ENCODE results near the gene TPSAB1. TPM values are rescaled to one million over a fixed set of nuclear protein-coding genes. Genes with fewer than 3 reads are reported as not detected.
"Not testable (repeated sequence)": the region's sequence is repeated elsewhere in the genome, so short reads cannot be mapped to it uniquely, and the experiment has no call there.

The TPSAB1 gene
- total RNA-seq, 6 donors from 2014 or later = 6.4 to 207 (median 99.8) TPM

- H3K9me3 ChIP-seq = no peaks in the 10 kb centered on the region
- H3K36me3 ChIP-seq = no peaks in the 10 kb centered on the region
- H3K4me1 ChIP-seq = no peaks in the 10 kb centered on the region
- ATAC-seq (ENCODE audit: low FRiP score in 2 of 2) = no peak
- WGBS, 2 donors = 42 to 47% methylated on average over 21 to 22 of the region's 22 CpGs
- no peak overlapping the region for H3K4me3 ChIP-seq
- TF ChIP-seq POLR2A (IDR thresholded peaks at IDR 0.05) (no peak), POLR2AphosphoS5 (IDR thresholded peaks at IDR 0.05) (no peak)
- no peak for DNase-seq
- H3K27ac ChIP-seq = no peak overlapping the region
- H3K27me3 ChIP-seq = no peaks in the 10 kb centered on the region
These were observed 5.0 kb downstream of the TPSAB1 start for GRCh38 chr16:1245452-1246020.

DNA sequence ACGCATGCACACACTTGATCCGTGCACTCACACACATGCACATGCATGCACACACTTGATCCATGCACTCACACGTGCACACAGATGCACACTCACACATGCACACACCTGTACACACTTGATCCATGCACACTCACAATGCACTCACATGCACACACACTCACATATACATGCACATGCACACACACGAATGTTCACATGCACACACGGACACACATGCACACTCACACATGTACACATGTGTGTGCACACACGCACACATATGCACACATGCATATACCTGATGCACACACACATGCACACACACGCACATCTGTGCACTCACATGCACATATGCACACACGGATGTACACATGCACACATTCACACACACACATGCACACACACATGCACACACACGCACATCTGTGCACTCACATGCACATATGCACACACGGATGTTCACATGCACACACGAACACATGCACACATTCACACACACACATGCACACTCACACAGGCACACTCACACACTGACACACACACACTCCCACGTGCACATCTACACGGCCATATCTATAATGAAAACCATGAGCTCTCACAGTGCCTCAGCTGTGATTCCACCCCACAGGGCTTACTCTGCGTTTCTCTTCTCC is 7.5 kb downstream of the TPSAB1 start:
- not testable (repeated sequence) for ATAC-seq (ENCODE audit: low FRiP score in 2 of 2); H3K36me3 ChIP-seq; H3K4me1 ChIP-seq; H3K9me3 ChIP-seq; DNase-seq; H3K27ac ChIP-seq; H3K4me3 ChIP-seq; H3K27me3 ChIP-seq
- 87 to 90% methylated on average over 7 to 12 of the region's 14 CpGs for WGBS, 2 donors

DNA sequence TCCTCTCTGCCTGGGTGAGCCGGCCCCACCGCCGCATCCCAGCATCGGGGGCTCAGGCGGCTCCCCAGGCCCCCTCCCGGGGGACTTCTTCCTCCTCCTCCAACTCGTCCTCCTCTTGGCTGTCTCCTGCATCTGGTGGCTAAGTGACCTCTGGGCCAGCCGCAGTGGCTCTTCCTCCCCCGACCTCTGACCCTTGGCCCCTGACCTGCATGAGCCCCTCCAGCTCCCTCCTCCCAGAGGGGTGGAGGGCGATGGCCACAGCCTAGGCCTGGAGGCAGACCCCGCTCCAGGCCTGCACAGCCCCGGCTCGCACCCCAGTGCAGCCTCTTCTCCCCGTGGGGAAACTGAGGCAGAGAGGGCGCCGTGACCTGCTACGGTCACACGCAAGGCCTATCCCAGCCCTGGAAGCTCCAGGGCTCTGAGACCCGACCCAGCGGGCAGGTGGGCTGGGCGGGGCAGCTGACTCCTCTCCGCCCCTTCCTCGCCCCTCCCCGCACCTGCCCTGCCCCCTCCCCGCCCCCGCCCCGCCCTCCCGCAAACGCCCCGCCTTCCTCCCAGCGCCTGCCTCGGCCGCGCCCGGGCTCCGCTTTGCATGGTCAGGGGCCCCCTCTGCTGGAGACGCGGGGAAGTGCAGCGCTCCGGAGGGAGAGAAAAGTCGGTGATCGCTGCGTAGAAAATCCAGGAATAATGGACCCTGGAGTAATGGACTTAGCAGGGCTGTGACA is 8.7 kb downstream of the TPSAB1 start:
- not testable (repeated sequence) for H3K4me3 ChIP-seq, H3K36me3 ChIP-seq, H3K4me1 ChIP-seq, H3K9me3 ChIP-seq, H3K27ac ChIP-seq, H3K27me3 ChIP-seq
- ATAC-seq (ENCODE audit: low FRiP score in 2 of 2) (peak; percentile 61 to 83), DNase-seq (peak in 1 of 2 donors; percentile 64)
- 57% methylated on average over 4 of the region's 43 CpGs; no CpG with 5 or more reads in 1 of the 2 donors for WGBS, 2 donors

DNA sequence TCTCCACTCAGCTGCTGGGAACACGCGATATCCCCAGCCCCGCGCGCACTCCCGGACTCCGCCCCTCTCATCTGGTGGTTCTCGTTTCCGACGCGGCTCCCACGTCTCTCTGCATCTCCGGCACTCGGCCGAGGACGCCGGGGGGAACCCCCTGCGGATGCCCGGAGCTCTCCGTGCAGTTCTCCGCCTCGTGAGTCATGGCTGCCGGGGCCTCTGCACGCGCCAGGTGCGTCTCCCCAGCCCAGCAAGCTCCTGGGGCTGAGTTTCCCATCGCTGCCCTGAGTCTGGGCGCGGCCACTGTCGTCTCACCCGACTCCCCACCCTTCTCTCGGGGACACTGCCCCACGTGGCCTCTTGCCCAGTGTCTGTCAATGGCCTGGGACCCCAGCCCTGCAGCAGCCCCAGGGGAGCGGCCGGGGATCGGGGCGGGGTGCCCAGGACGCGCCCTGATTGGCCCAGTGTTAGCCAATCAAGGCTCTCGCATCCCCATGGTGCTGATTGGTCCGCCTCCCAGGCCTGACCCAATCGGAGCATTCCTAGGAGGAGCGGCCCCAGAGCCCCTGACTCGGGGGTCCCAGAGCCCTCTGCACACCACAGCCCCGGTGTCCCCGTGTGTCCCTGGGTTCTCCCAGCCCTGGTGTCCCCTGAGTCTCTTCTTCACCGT is 13.3 kb downstream of the TPSAB1 start:
- not testable (repeated sequence) for H3K27me3 ChIP-seq, H3K4me3 ChIP-seq, H3K27ac ChIP-seq, H3K36me3 ChIP-seq, DNase-seq, H3K9me3 ChIP-seq, H3K4me1 ChIP-seq
- peak in 1 of 2 donors; percentile 19 for ATAC-seq (ENCODE audit: low FRiP score in 2 of 2)
- WGBS, 2 donors = no CpG with 5 or more reads among the region's 47 CpGs

GRCh38 chr16:1254821-1255220 is 14.3 kb downstream of the TPSAB1 start:
- H3K27me3 ChIP-seq = peaks cover 0 to 11% (median 4%) of the 10 kb centered on the region in 4 donors
- not testable (repeated sequence) for H3K4me3 ChIP-seq

GRCh38 chr16:1255276-1256122 is 15.0 kb downstream of the TPSAB1 start, which contains the start of gene TPSD1:
TPSD1 (plus strand) TSS chr16:1256069; CDS start chr16:1256281, 212 bp downstream.
- not testable (repeated sequence) for H3K9me3 ChIP-seq, H3K4me1 ChIP-seq, H3K4me3 ChIP-seq, H3K27ac ChIP-seq, H3K36me3 ChIP-seq
- DNase-seq = peak in 1 of 2 donors; percentile 65
- peak; percentile 2 to 28 for ATAC-seq (ENCODE audit: low FRiP score in 2 of 2)
- 70 to 73% methylated on average over 2 to 20 of the region's 26 CpGs for WGBS, 2 donors
- peaks cover 0 to 18% (median 6%) of the 10 kb centered on the region in 4 donors for H3K27me3 ChIP-seq

More at GRCh38 chr16:1254821-1255220, 14.3 kb downstream of the TPSAB1 start:
- not testable (repeated sequence) for ATAC-seq (ENCODE audit: low FRiP score in 2 of 2); H3K4me1 ChIP-seq; H3K36me3 ChIP-seq; H3K9me3 ChIP-seq; H3K27ac ChIP-seq
- peak in 1 of 2 donors; percentile 24 for DNase-seq
- no CpG with 5 or more reads among the region's 3 CpGs for WGBS, 2 donors

GRCh38 chr16:1256296-1256873 is 15.9 kb downstream of the TPSAB1 start:
- not testable (repeated sequence) for H3K4me1 ChIP-seq, H3K27ac ChIP-seq, H3K9me3 ChIP-seq, H3K36me3 ChIP-seq, H3K4me3 ChIP-seq
- H3K27me3 ChIP-seq = peaks cover 0 to 23% (median 6%) of the 10 kb centered on the region in 4 donors
- DNase-seq (peak in 1 of 2 donors; percentile 70), ATAC-seq (ENCODE audit: low FRiP score in 2 of 2) (peak; percentile 2 to 6)
- 78% methylated on average over 10 of the region's 23 CpGs; no CpG with 5 or more reads in 1 of the 2 donors for WGBS, 2 donors

Measured in upper lobe of left lung (tissue), 6 donors.